T-helper 1 cell treated with Interleukin-12 subunit alpha and Interleukin-12 subunit beta and Interleukin-4 antibody, amounts not matched to agents 30 μg/mL and 1 μg/mL, for 36 hours (primary cell): ENCODE data around the gene UTRN.

ENCODE experiments used
- H3K27ac Mint-ChIP-seq: one replicate; pipeline ENCODE4 v1.8.0; 2021; ENCODE audit warnings: mild to moderate bottlenecking, mixed read lengths
- H3K27me3 Mint-ChIP-seq: one replicate; pipeline ENCODE4 v1.8.0; 2021; ENCODE audit warnings: low read depth, mixed read lengths
- H3K36me3 Mint-ChIP-seq: one replicate; pipeline ENCODE4 v1.8.0; 2021; ENCODE audit warnings: low read depth, mixed read lengths
- H3K4me1 Mint-ChIP-seq: one replicate; pipeline ENCODE4 v1.8.0; 2021; ENCODE audit warnings: low read depth, mixed read lengths
- H3K4me3 Mint-ChIP-seq: one replicate; pipeline ENCODE4 v1.8.0; 2021; ENCODE audit warnings: mild to moderate bottlenecking, moderate library complexity, mixed read lengths
- H3K9me3 Mint-ChIP-seq: one replicate; pipeline ENCODE4 v1.8.0; 2021; ENCODE audit warnings: mixed read lengths

UTRN gene

GRCh38 chr6:144314562-144314961, 29.4 kb downstream of the UTRN start:
- no peak overlapping the region for H3K4me3 Mint-ChIP-seq

GRCh38 chr6:144315226-144315980, 30.3 kb downstream of the UTRN start:
- H3K4me1 Mint-ChIP-seq = peaks cover 18% of the 10 kb centered on the region
- H3K27ac Mint-ChIP-seq = no peak overlapping the region
- no peaks in the 10 kb centered on the region for H3K9me3 Mint-ChIP-seq
- H3K27me3 Mint-ChIP-seq = peaks cover 10% of the 10 kb centered on the region
- no peak overlapping the region for H3K4me3 Mint-ChIP-seq
- no peaks in the 10 kb centered on the region for H3K36me3 Mint-ChIP-seq

More at GRCh38 chr6:144314562-144314961, 29.4 kb downstream of the UTRN start:
- H3K27ac Mint-ChIP-seq = no peak overlapping the region
- H3K9me3 Mint-ChIP-seq = no peaks in the 10 kb centered on the region
- peaks cover 4% of the 10 kb centered on the region for H3K36me3 Mint-ChIP-seq
- peaks cover 24% of the 10 kb centered on the region for H3K4me1 Mint-ChIP-seq
- peaks cover 10% of the 10 kb centered on the region for H3K27me3 Mint-ChIP-seq

GRCh38 chr6:144315981-144316861, 31.1 kb downstream of the UTRN start:
- H3K4me1 Mint-ChIP-seq = peaks cover 17% of the 10 kb centered on the region
- H3K4me3 Mint-ChIP-seq = no peak overlapping the region
- no peak overlapping the region for H3K27ac Mint-ChIP-seq
- no peaks in the 10 kb centered on the region for H3K36me3 Mint-ChIP-seq
- H3K9me3 Mint-ChIP-seq = no peaks in the 10 kb centered on the region
- H3K27me3 Mint-ChIP-seq = peaks cover 7% of the 10 kb centered on the region

- no peak overlapping the region for H3K4me3 Mint-ChIP-seq
- H3K27me3 Mint-ChIP-seq = peaks cover 7% of the 10 kb centered on the region
- no peaks in the 10 kb centered on the region for H3K9me3 Mint-ChIP-seq
- H3K36me3 Mint-ChIP-seq = no peaks in the 10 kb centered on the region
- no peak overlapping the region for H3K27ac Mint-ChIP-seq
- H3K4me1 Mint-ChIP-seq = peaks cover 15% of the 10 kb centered on the region
Observed at GRCh38 chr6:144316862-144317195, 31.7 kb downstream of the UTRN start.

- Mint-ChIP-seq H3K36me3 (no peaks in the 10 kb centered on the region), H3K27me3 (peaks cover 4% of the 10 kb centered on the region), H3K4me3 (no peak overlapping the region), H3K27ac (no peak overlapping the region), H3K9me3 (no peaks in the 10 kb centered on the region), H3K4me1 (peaks cover 13% of the 10 kb centered on the region)
Observed at GRCh38 chr6:144317736-144318135, 32.6 kb downstream of the UTRN start.

GRCh38 chr6:144319211-144319610, 34.1 kb downstream of the UTRN start:
- Mint-ChIP-seq H3K4me1 (peaks cover 13% of the 10 kb centered on the region), H3K9me3 (no peaks in the 10 kb centered on the region), H3K4me3 (no peak overlapping the region), H3K27me3 (peaks cover 9% of the 10 kb centered on the region), H3K27ac (no peak overlapping the region), H3K36me3 (no peaks in the 10 kb centered on the region)

GRCh38 chr6:144320741-144321140, 35.6 kb downstream of the UTRN start:
- Mint-ChIP-seq H3K9me3 (no peaks in the 10 kb centered on the region), H3K4me1 (peaks cover 12% of the 10 kb centered on the region), H3K27ac (no peak overlapping the region), H3K4me3 (no peak overlapping the region), H3K36me3 (no peaks in the 10 kb centered on the region), H3K27me3 (peaks cover 20% of the 10 kb centered on the region)

- Mint-ChIP-seq H3K36me3 (no peaks in the 10 kb centered on the region), H3K9me3 (no peaks in the 10 kb centered on the region), H3K4me3 (no peak overlapping the region), H3K27me3 (peaks cover 25% of the 10 kb centered on the region), H3K27ac (no peak overlapping the region), H3K4me1 (peaks cover 10% of the 10 kb centered on the region)
Observed at GRCh38 chr6:144321839-144322591, 36.9 kb downstream of the UTRN start.

GRCh38 chr6:144325232-144325631, 40.1 kb downstream of the UTRN start:
- Mint-ChIP-seq H3K9me3 (no peaks in the 10 kb centered on the region), H3K27me3 (peaks cover 26% of the 10 kb centered on the region), H3K27ac (no peak overlapping the region), H3K4me1 (peaks cover 8% of the 10 kb centered on the region), H3K4me3 (no peak overlapping the region), H3K36me3 (no peaks in the 10 kb centered on the region)

- Mint-ChIP-seq H3K4me1 (peaks cover 2% of the 10 kb centered on the region), H3K27ac (no peak overlapping the region), H3K36me3 (no peaks in the 10 kb centered on the region), H3K4me3 (no peak overlapping the region), H3K27me3 (peaks cover 26% of the 10 kb centered on the region), H3K9me3 (no peaks in the 10 kb centered on the region)
Observed at GRCh38 chr6:144326393-144326792, 41.3 kb downstream of the UTRN start.

- no peaks in the 10 kb centered on the region for H3K9me3 Mint-ChIP-seq
- H3K4me3 Mint-ChIP-seq = no peak overlapping the region
- no peaks in the 10 kb centered on the region for H3K36me3 Mint-ChIP-seq
- peaks cover 26% of the 10 kb centered on the region for H3K27me3 Mint-ChIP-seq
- peaks cover 2% of the 10 kb centered on the region for H3K4me1 Mint-ChIP-seq
- H3K27ac Mint-ChIP-seq = no peak overlapping the region
Observed at GRCh38 chr6:144327081-144327480, 41.9 kb downstream of the UTRN start.

- Mint-ChIP-seq H3K27ac (no peak overlapping the region), H3K4me3 (no peak overlapping the region), H3K9me3 (no peaks in the 10 kb centered on the region), H3K27me3 (peaks cover 11% of the 10 kb centered on the region), H3K36me3 (no peaks in the 10 kb centered on the region), H3K4me1 (peaks cover 13% of the 10 kb centered on the region)
Observed at GRCh38 chr6:144330017-144330987, 45.2 kb downstream of the UTRN start.

GRCh38 chr6:144331491-144331969, 46.4 kb downstream of the UTRN start:
- Mint-ChIP-seq H3K4me1 (peaks cover 23% of the 10 kb centered on the region), H3K27me3 (peaks cover 6% of the 10 kb centered on the region), H3K36me3 (no peaks in the 10 kb centered on the region), H3K4me3 (no peak overlapping the region), H3K27ac (no peak overlapping the region), H3K9me3 (no peaks in the 10 kb centered on the region)
